Left ventricle myocardium inferior (tissue), 1 donor: ENCODE measurements around the gene COA4. TPM values are rescaled to one million over a fixed set of nuclear protein-coding genes. Genes with fewer than 3 reads are reported as not detected.

Experiments
- DNase-seq: peaks from one replicate; pipeline ENCODE4 v3.0.0-alpha.2; 2020
- H3K27ac ChIP-seq: fragments of 200-600 bp; replicated peaks from 2 replicates; pipeline ENCODE4 v1.8.0; 2021
- H3K27me3 ChIP-seq: fragments of 200-600 bp; 2 replicates; pipeline ENCODE4 v1.8.0; 2021; ENCODE audit warnings: low read depth
- H3K36me3 ChIP-seq: fragments of 200-600 bp; 2 replicates; pipeline ENCODE4 v1.8.0; 2021
- H3K4me1 ChIP-seq: fragments of 200-600 bp; 2 replicates; pipeline ENCODE4 v1.8.0; 2021
- H3K4me3 ChIP-seq: fragments of 200-600 bp; 2 replicates; pipeline ENCODE4 v1.8.0; 2021; ENCODE audit warnings: mild to moderate bottlenecking, moderate library complexity
- H3K9me3 ChIP-seq: fragments of 200-600 bp; replicated peaks from 2 replicates; pipeline ENCODE4 v1.8.0; 2021
- intact Hi-C: fragments of 100-400 bp; cut with micrococcal nuclease; formaldehyde crosslinking; loops from one replicate; pipeline ENCODE4 v1.11.0; 2022
- total RNA-seq: library from RNA; stranded (reverse); fragmentation: NEBNext Ultra II Directional; extraction: Animal tissue kit (Norgen Biotek cat#: 25700); gene quantifications from one replicate; pipeline ENCODE4 v1.2.1, GENCODE V29; 2021
- TF ChIP-seq, protein P1 (sequence below): fragments of 200-600 bp; IDR thresholded peaks from 2 replicates; pipeline ENCODE4 v1.8.0; 2021; ENCODE audit warnings: antibody characterized with exemption, mild to moderate bottlenecking, borderline replicate concordance
- donor health status: DM: no; HTN: yes; CAD: no; lungs with severe emphysema.

The COA4 gene
- total RNA-seq, 1 donor from 2014 or later = 53.1 TPM

GRCh38 chr11:73866586-73866996 is 10.1 kb downstream of the COA4 start:
- peak overlapping the region; percentile 56 for H3K27ac ChIP-seq
- DNase-seq = no peak
- intact Hi-C loops = no loop called here
- H3K36me3 ChIP-seq = peaks cover 42% of the 10 kb centered on the region
- H3K4me3 ChIP-seq = no peak overlapping the region
- peaks cover 16% of the 10 kb centered on the region for H3K4me1 ChIP-seq
- H3K27me3 ChIP-seq = no peaks in the 10 kb centered on the region
- H3K9me3 ChIP-seq = no peaks in the 10 kb centered on the region
- TF ChIP-seq, protein P1, sequence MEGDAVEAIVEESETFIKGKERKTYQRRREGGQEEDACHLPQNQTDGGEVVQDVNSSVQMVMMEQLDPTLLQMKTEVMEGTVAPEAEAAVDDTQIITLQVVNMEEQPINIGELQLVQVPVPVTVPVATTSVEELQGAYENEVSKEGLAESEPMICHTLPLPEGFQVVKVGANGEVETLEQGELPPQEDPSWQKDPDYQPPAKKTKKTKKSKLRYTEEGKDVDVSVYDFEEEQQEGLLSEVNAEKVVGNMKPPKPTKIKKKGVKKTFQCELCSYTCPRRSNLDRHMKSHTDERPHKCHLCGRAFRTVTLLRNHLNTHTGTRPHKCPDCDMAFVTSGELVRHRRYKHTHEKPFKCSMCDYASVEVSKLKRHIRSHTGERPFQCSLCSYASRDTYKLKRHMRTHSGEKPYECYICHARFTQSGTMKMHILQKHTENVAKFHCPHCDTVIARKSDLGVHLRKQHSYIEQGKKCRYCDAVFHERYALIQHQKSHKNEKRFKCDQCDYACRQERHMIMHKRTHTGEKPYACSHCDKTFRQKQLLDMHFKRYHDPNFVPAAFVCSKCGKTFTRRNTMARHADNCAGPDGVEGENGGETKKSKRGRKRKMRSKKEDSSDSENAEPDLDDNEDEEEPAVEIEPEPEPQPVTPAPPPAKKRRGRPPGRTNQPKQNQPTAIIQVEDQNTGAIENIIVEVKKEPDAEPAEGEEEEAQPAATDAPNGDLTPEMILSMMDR = no peak

DNA sequence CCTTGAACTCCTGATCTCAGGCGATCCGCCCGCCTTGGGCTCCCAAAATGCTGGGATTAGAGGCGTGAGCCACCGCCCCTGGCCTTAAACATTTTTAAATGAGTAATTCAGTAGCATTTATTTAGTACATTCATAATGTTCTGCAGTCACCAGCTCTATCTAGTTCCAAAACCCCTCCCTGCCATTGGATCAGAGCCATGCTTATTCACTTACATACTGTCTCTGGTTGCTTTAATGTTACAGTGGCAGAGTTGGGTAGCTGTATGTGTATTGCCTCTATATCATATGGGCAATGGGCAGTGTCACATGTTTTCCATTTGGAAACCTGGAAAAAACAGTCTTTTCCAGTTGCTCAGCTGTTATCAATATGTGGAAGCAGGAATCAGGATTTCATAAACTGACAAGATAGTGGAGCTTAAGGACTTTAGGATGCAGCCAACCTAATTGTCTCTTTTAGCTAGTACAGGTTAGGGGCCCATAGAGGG is 10.5 kb downstream of the COA4 start:
- Histone ChIP-seq H3K36me3 (peaks cover 42% of the 10 kb centered on the region), H3K9me3 (no peaks in the 10 kb centered on the region), H3K27me3 (no peaks in the 10 kb centered on the region), H3K4me1 (peaks cover 16% of the 10 kb centered on the region), H3K27ac (peak overlapping the region; percentile 56), H3K4me3 (no peak overlapping the region)
- DNase-seq = no peak
- intact Hi-C loops = no loop called here
- TF ChIP-seq, protein P1 = no peak

GRCh38 chr11:73862986-73863385 is 13.7 kb downstream of the COA4 start:
- H3K4me3 ChIP-seq = no peak overlapping the region
- no peak for DNase-seq
- peaks cover 12% of the 10 kb centered on the region for H3K4me1 ChIP-seq
- intact Hi-C loops = no loop called here
- peaks cover 46% of the 10 kb centered on the region for H3K36me3 ChIP-seq
- H3K27me3 ChIP-seq = no peaks in the 10 kb centered on the region
- H3K27ac ChIP-seq = no peak overlapping the region
- TF ChIP-seq, protein P1 = no peak
- no peaks in the 10 kb centered on the region for H3K9me3 ChIP-seq

DNA sequence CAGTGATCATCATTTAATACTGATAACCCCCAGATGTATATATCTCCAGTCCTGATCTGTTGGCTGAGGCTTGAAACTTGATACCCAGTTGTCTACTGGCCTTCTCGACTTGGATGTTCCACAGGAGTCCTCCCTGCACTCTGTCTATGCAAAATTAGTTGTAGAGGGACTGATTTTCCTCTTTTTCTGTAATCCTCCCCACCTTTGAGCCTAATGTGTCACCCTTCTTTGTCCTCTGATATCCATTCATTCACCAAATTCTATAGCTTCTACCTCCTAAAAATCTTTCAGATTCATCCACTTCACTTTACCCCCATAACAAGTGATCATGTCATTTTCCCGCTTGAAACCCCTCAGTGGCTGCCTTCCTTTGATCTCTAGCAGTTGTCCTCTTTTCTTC is 16.4 kb downstream of the COA4 start:
- H3K27ac ChIP-seq = no peak overlapping the region
- intact Hi-C loops = no loop called here
- H3K4me3 ChIP-seq = no peak overlapping the region
- TF ChIP-seq, protein P1 = no peak
- peaks cover 9% of the 10 kb centered on the region for H3K4me1 ChIP-seq
- H3K27me3 ChIP-seq = no peaks in the 10 kb centered on the region
- peaks cover 44% of the 10 kb centered on the region for H3K36me3 ChIP-seq
- no peaks in the 10 kb centered on the region for H3K9me3 ChIP-seq
- DNase-seq = no peak

DNA sequence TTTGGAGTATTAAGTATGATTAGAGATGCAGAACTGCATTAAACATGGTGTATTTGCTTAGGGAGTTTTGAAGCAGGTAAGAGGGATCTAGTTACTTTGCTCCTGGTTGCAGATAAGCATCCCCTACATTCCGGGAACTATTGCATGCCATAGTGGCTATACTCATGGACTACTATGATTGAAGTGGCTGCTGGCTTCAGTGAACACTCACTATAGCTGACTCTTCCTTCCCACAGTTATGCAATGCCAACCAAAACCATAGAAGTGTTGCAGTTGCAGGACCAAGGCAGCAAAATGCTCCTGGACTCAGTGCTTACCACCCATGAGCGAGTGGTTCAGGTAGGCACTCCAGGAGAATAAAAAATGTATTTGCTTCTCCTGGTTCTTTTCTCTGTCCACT is 17.0 kb downstream of the COA4 start:
- peaks cover 39% of the 10 kb centered on the region for H3K36me3 ChIP-seq
- peaks cover 9% of the 10 kb centered on the region for H3K4me1 ChIP-seq
- H3K4me3 ChIP-seq = no peak overlapping the region
- no peak for DNase-seq
- H3K9me3 ChIP-seq = no peaks in the 10 kb centered on the region
- no peaks in the 10 kb centered on the region for H3K27me3 ChIP-seq
- intact Hi-C loops = no loop called here
- TF ChIP-seq, protein P1 = no peak
- no peak overlapping the region for H3K27ac ChIP-seq
